WTC11 (cell line): Measurements from ENCODE around the gene PKMYT1. TPM values are rescaled to one million over a fixed set of nuclear protein-coding genes. Genes with fewer than 3 reads are reported as not detected.

Experiments used
- ATAC-seq: fragments of 200-7000 bp; cut with Tn5 transposase; 2 replicates; pipeline ENCODE4 v1.10.0; 2021; ENCODE audit warnings: mild to moderate bottlenecking, moderate library complexity
- CTCF ChIA-PET: fragments of 300-600 bp; sonication (Branson Sonifier 250); formaldehyde crosslinking; loops from one replicate; lab custom pipeline; 2021; ENCODE audit warnings: antibody characterized with exemption; lab: Charles Lee
- POLR2A ChIA-PET: fragments of 350-600 bp; sonication (Branson Sonifier 250); formaldehyde crosslinking; loops from one replicate; lab custom pipeline; 2021; ENCODE audit warnings: antibody characterized with exemption; lab: Charles Lee
- DNase-seq: peaks from one replicate; pipeline ENCODE4 v3.0.0; 2021; ENCODE audit warnings: low spot score
- H3K27ac Mint-ChIP-seq: 2 replicates; pipeline ENCODE4 v1.8.0; 2021; ENCODE audit warnings: mixed read lengths
- H3K27me3 Mint-ChIP-seq: 2 replicates; pipeline ENCODE4 v1.8.0; 2021; ENCODE audit warnings: low read depth, mild to moderate bottlenecking, moderate library complexity, mixed read lengths
- H3K36me3 Mint-ChIP-seq: 2 replicates; pipeline ENCODE4 v1.8.0; 2021; ENCODE audit warnings: mixed read lengths
- H3K4me1 Mint-ChIP-seq: 2 replicates; pipeline ENCODE4 v1.8.0; 2022; ENCODE audit warnings: mixed read lengths
- H3K4me3 Mint-ChIP-seq: 2 replicates; pipeline ENCODE4 v1.8.0; 2021; ENCODE audit warnings: mild to moderate bottlenecking, moderate library complexity, mixed read lengths
- H3K9me3 Mint-ChIP-seq: 2 replicates; pipeline ENCODE4 v1.8.0; 2021; ENCODE audit warnings: mixed read lengths
- AFF4 ChIP-seq: sonication (generic); formaldehyde crosslinking; IDR thresholded peaks from 2 replicates; pipeline ENCODE4 v1.8.1; 2023; ENCODE audit warnings: mild to moderate bottlenecking, missing genetic modification reagents, borderline replicate concordance
- ATF2 ChIP-seq: sonication (generic); formaldehyde crosslinking; IDR thresholded peaks from 2 replicates; pipeline ENCODE4 v1.8.1; 2022; ENCODE audit warnings: low read depth, missing genetic modification reagents, borderline replicate concordance
- CTCF ChIP-seq: fragments of 200-600 bp; IDR thresholded peaks from 2 replicates; pipeline ENCODE4 v1.8.0; 2022; ENCODE audit warnings: antibody characterized with exemption
- E2F1 ChIP-seq: sonication (generic); formaldehyde crosslinking; IDR thresholded peaks from 2 replicates; pipeline ENCODE4 v1.8.0; 2022; ENCODE audit warnings: mild to moderate bottlenecking, missing genetic modification reagents
- EMX1 ChIP-seq: fragments of 250-450 bp; sonication (Bioruptor Pico); IDR thresholded peaks from 2 replicates; pipeline ENCODE4 v1.8.0; 2021; ENCODE audit warnings: mild to moderate bottlenecking
- FOXK1 ChIP-seq: sonication (generic); formaldehyde crosslinking; IDR thresholded peaks from 2 replicates; pipeline ENCODE4 v1.8.0; 2022; ENCODE audit warnings: mild to moderate bottlenecking, moderate library complexity, missing genetic modification reagents
- FOXP1 ChIP-seq: sonication (generic); formaldehyde crosslinking; IDR thresholded peaks from 2 replicates; pipeline ENCODE4 v1.8.0; 2022; ENCODE audit warnings: missing genetic modification reagents, mild to moderate bottlenecking, moderate library complexity, borderline replicate concordance
- JUN ChIP-seq: sonication (generic); formaldehyde crosslinking; IDR thresholded peaks from 2 replicates; pipeline ENCODE4 v1.8.0; 2023; ENCODE audit warnings: mild to moderate bottlenecking, missing genetic modification reagents
- MYBL2 ChIP-seq: sonication (generic); formaldehyde crosslinking; IDR thresholded peaks from 2 replicates; pipeline ENCODE4 v1.8.1; 2023; ENCODE audit warnings: mild to moderate bottlenecking, moderate library complexity, missing genetic modification reagents
- NFYB ChIP-seq: sonication (generic); formaldehyde crosslinking; conservative IDR thresholded peaks from 2 replicates; pipeline ENCODE4 v1.8.0; 2022; ENCODE audit warnings: low read depth, missing genetic modification reagents
- SP1 ChIP-seq: sonication (generic); formaldehyde crosslinking; conservative IDR thresholded peaks from 2 replicates; pipeline ENCODE4 v1.8.1; 2022; ENCODE audit warnings: missing genetic modification reagents
- TEAD1 ChIP-seq: sonication (generic); formaldehyde crosslinking; IDR thresholded peaks from 2 replicates; pipeline ENCODE4 v1.8.0; 2022; ENCODE audit warnings: mild to moderate bottlenecking, missing genetic modification reagents
- ZNF317 ChIP-seq: sonication (generic); formaldehyde crosslinking; IDR thresholded peaks from 2 replicates; pipeline ENCODE4 v1.8.1; 2023; ENCODE audit warnings: low read depth, mild to moderate bottlenecking, moderate library complexity, missing genetic modification reagents, borderline replicate concordance
- ZNF671 ChIP-seq: fragments of 250-450 bp; sonication (Bioruptor Pico); IDR thresholded peaks from 2 replicates; pipeline ENCODE4 v1.8.0; 2021; ENCODE audit warnings: mild to moderate bottlenecking
- total RNA-seq: library from RNA; stranded (reverse); gene quantifications from 3 replicates; pipeline ENCODE4 v1.2.3, GENCODE V29; 2021
- TF ChIP-seq, protein P1 (sequence below): sonication (generic); formaldehyde crosslinking; IDR thresholded peaks from 2 replicates; pipeline ENCODE4 v1.8.0; 2023; ENCODE audit warnings: missing genetic modification reagents, mild to moderate bottlenecking, borderline replicate concordance
- TF ChIP-seq, protein P2 (sequence below): sonication (generic); formaldehyde crosslinking; IDR thresholded peaks from 2 replicates; pipeline ENCODE4 v1.8.1; 2022; ENCODE audit warnings: missing genetic modification reagents, borderline replicate concordance
- TF ChIP-seq, protein P3 (sequence below): sonication (generic); formaldehyde crosslinking; IDR thresholded peaks from 2 replicates; pipeline ENCODE4 v1.8.0; 2022; ENCODE audit warnings: mild to moderate bottlenecking, missing genetic modification reagents

Gene PKMYT1
- total RNA-seq, 1 experiment from 2014 or later: 120 TPM

DNA sequence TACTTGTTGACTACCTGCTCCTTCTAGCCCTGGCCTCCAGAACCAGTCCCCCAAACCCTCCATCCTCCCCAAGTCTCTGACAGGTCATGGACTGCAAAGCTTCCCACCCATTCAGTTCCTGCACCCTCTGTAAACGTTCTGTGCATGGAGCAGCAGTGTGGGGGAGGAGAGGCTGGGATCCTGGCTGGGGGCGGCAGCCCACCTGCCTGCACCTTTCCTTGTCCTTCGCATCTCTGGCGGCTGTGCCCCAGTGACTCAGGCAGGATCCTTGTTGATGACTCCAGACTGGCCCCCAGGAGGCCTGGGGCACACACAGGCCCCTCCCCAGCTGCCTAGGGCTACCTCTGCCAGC lies 1.6 kb upstream of the PKMYT1 start:
- Mint-ChIP-seq H3K4me3 (peak overlapping the region; percentile 79), H3K27me3 (peaks cover 6% of the 10 kb centered on the region; the same call in 1 of the 2 replicates), H3K4me1 (peaks cover 24% of the 10 kb centered on the region), H3K36me3 (no peaks in the 10 kb centered on the region), H3K27ac (peak overlapping the region; percentile 91), H3K9me3 (no peaks in the 10 kb centered on the region)
- POLR2A ChIA-PET: interaction anchor here (1.1 to 2.8 kb wide), 6 partner anchors 9 to 45 kb away, joined by 3 to 11 read pairs (median 8); partner anchors contain the start of gene PAQR4
- ATAC-seq (peak; percentile 2), DNase-seq (no peak)
- CTCF ChIA-PET: interaction anchor here (0.5 to 3.9 kb wide), 15 partner anchors 10 to 618 kb away, joined by 3 to 46 read pairs (median 11); partner anchors contain the start of genes KREMEN2 and TNFRSF12A
- 0 out of 2 replicates have a peak, but pooled peaks have one; percentile 17 for TF ChIP-seq FOXK1 (CRISPR knock-in tag)
- no peak for TF ChIP-seq AFF4
- peak; percentile 49; the same call in 1 of the 2 replicates for TF ChIP-seq FOXP1 (CRISPR knock-in tag)
- TF ChIP-seq, protein P1, sequence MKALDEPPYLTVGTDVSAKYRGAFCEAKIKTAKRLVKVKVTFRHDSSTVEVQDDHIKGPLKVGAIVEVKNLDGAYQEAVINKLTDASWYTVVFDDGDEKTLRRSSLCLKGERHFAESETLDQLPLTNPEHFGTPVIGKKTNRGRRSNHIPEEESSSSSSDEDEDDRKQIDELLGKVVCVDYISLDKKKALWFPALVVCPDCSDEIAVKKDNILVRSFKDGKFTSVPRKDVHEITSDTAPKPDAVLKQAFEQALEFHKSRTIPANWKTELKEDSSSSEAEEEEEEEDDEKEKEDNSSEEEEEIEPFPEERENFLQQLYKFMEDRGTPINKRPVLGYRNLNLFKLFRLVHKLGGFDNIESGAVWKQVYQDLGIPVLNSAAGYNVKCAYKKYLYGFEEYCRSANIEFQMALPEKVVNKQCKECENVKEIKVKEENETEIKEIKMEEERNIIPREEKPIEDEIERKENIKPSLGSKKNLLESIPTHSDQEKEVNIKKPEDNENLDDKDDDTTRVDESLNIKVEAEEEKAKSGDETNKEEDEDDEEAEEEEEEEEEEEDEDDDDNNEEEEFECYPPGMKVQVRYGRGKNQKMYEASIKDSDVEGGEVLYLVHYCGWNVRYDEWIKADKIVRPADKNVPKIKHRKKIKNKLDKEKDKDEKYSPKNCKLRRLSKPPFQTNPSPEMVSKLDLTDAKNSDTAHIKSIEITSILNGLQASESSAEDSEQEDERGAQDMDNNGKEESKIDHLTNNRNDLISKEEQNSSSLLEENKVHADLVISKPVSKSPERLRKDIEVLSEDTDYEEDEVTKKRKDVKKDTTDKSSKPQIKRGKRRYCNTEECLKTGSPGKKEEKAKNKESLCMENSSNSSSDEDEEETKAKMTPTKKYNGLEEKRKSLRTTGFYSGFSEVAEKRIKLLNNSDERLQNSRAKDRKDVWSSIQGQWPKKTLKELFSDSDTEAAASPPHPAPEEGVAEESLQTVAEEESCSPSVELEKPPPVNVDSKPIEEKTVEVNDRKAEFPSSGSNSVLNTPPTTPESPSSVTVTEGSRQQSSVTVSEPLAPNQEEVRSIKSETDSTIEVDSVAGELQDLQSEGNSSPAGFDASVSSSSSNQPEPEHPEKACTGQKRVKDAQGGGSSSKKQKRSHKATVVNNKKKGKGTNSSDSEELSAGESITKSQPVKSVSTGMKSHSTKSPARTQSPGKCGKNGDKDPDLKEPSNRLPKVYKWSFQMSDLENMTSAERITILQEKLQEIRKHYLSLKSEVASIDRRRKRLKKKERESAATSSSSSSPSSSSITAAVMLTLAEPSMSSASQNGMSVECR (CRISPR knock-in tag): no peak
- TF ChIP-seq SP1 (CRISPR knock-in tag): peak; percentile 42; the same call in 1 of the 2 replicates
- TF ChIP-seq CTCF: no peak
- no peak for TF ChIP-seq MYBL2 (CRISPR knock-in tag)

DNA sequence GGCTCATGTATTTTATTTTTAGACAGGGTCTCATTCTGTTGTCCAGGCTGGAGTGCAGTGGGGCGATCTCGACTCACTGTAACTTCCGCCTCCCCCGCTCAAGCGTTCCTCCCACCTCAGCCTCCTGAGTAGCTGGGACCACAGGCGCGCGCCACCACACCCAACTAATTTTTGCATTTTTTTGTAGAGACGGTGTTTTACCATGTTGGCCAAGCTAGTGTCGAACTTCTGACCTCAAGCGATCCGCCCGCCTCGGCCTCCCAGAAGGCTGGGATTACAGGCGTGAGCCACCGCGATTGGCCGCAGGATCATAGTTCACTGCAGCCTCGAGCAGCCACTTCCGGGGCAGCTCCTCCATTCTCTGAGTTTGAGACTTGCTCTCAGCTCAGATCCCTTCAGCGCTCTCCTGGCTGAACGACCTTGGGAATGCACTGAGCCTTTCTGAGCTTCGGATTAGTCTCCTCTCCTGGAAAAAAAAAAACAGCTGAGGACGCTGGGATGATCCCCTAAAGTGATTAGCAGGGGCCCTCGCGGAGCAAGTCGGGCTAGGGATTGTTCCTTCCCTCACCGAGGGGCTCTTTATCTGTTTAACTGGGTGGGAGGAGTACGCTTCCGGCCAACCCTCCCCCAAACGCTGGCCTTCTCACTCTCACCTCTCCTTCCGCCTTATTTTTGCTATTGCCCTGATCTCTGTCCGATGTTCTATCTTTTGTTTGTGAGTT lies 1.1 kb upstream of the PKMYT1 start:
- DNase-seq: no peak
- Mint-ChIP-seq H3K27me3 (peaks cover 6% of the 10 kb centered on the region; the same call in 1 of the 2 replicates), H3K4me3 (peak overlapping the region; percentile 79), H3K9me3 (no peaks in the 10 kb centered on the region), H3K36me3 (no peaks in the 10 kb centered on the region), H3K4me1 (peaks cover 24% of the 10 kb centered on the region), H3K27ac (peak overlapping the region; percentile 91)
- ATAC-seq: peak; percentile 10
- POLR2A ChIA-PET: interaction anchor here (0.7 to 2.8 kb wide), 8 partner anchors 9 to 46 kb away, joined by 3 to 11 read pairs (median 5); partner anchors contain the start of gene PAQR4
- CTCF ChIA-PET: interaction anchor here (0.5 to 3.9 kb wide), 17 partner anchors 9 to 618 kb away, joined by 3 to 46 read pairs (median 4); partner anchors contain the start of genes KREMEN2 and TNFRSF12A
- TF ChIP-seq FOXP1 (CRISPR knock-in tag): no peak
- TF ChIP-seq, protein P2, sequence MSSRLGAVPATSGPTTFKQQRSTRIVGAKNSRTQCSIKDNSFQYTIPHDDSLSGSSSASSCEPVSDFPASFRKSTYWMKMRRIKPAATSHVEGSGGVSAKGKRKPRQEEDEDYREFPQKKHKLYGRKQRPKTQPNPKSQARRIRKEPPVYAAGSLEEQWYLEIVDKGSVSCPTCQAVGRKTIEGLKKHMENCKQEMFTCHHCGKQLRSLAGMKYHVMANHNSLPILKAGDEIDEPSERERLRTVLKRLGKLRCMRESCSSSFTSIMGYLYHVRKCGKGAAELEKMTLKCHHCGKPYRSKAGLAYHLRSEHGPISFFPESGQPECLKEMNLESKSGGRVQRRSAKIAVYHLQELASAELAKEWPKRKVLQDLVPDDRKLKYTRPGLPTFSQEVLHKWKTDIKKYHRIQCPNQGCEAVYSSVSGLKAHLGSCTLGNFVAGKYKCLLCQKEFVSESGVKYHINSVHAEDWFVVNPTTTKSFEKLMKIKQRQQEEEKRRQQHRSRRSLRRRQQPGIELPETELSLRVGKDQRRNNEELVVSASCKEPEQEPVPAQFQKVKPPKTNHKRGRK (CRISPR knock-in tag): no peak
- TF ChIP-seq ZNF317 (CRISPR knock-in tag): no peak
- TF ChIP-seq JUN (CRISPR knock-in tag): no peak
- no peak for TF ChIP-seq ATF2
- TF ChIP-seq E2F1 (CRISPR knock-in tag): no peak
- TF ChIP-seq EMX1 (CRISPR knock-in tag): no peak
- TF ChIP-seq, protein P3, sequence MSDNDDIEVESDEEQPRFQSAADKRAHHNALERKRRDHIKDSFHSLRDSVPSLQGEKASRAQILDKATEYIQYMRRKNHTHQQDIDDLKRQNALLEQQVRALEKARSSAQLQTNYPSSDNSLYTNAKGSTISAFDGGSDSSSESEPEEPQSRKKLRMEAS (CRISPR knock-in tag): no peak
- no peak for TF ChIP-seq TEAD1 (CRISPR knock-in tag)
- TF ChIP-seq NFYB (CRISPR knock-in tag): no peak
- no peak for TF ChIP-seq ZNF671 (CRISPR knock-in tag)
